Measurements from ENCODE around the gene PTPRK. TPM values are rescaled to one million over a fixed set of nuclear protein-coding genes. Genes with fewer than 3 reads are reported as not detected.
A peak's percentile ranks its signal among the peaks of the same experiment; 100 is the strongest.

Gene PTPRK
- total and polyA plus RNA-seq, 2 of the 13 experiments (the other 11 are each of a cell fraction or from before 2014, with no cell fraction given): 43.6 to 98.3 TPM

DNA sequence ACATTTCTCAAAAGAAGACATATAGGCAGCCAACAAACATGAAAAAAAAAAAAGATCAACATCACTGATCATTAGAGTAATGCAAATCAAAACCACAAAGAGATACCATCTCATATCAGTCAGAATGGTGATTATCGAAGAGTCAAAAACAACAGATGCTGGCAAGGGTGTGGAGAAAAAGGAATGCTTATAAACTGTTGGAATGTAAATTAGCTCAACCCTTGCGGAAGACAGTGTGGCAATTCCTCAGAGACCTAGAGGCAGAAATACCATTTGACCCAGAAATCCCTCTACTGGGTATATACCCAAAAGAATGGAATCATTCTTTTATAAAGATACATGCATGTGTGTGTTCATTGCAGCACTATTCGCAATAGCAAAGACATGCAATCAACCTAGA, 315.8 kb downstream of the PTPRK start:
- Histone ChIP-seq H3K4me3 (replicated peaks in 1 of 3; ENCODE audit: insufficient read depth in 1 of 3, low read depth in 2 of 3, low read length in 3 of 3) (no peak overlapping the region), H4K20me1 (ENCODE audit: insufficient read depth, low read length) (peaks cover 4% of the 10 kb centered on the region; the same call in 1 of the 2 replicates), H3K27ac (ENCODE audit: extremely low read length, insufficient read depth, low read length) (no peak overlapping the region), H3K9ac (ENCODE audit: insufficient read depth, low read depth, low read length) (no peak overlapping the region), H3K36me3 (replicated peaks in 1 of 2; ENCODE audit: control insufficient read depth in 1 of 2, insufficient read depth in 2 of 2, low read length in 2 of 2) (no peaks in the 10 kb centered on the region; a peak in 1 of 5 replicates), H3K9me3 (ENCODE audit: low read length) (no peaks in the 10 kb centered on the region), H3K4me2 (ENCODE audit: low read depth, low read length) (no peak overlapping the region), H3K27me3 (ENCODE audit: control insufficient read depth in 1 of 2, insufficient read depth in 2 of 2, low read length in 2 of 2) (no peaks in the 10 kb centered on the region), H2AFZ (ENCODE audit: low read length) (no peak overlapping the region), H3K79me2 (ENCODE audit: insufficient read depth, low read length) (peaks cover 2% of the 10 kb centered on the region), H3K4me1 (ENCODE audit: insufficient read depth, low read length) (peaks cover 31% of the 10 kb centered on the region)
- no TSS peak for BruUV-seq (replicated peaks)
- POLR2A ChIA-PET: no interaction called here
- in situ Hi-C loops (cut with HindIII; ENCODE audit: extremely low pct_ligation_motif_present, low pct_unique_long_range_greater_than_20kb) (no loop called here), intact Hi-C loops (cut with micrococcal nuclease; ENCODE audit: unreplicated experiment) (no loop called here)
- no peak for TF ChIP-seq PAWR (CRISPR knock-in tag; IDR thresholded peaks at IDR 0.05; ENCODE audit: borderline replicate concordance)
- no peak for TF ChIP-seq ZNF652 (CRISPR knock-in tag; IDR thresholded peaks at IDR 0.05; ENCODE audit: borderline replicate concordance, low read depth)
- TF ChIP-seq ZGPAT (CRISPR knock-in tag; IDR thresholded peaks at IDR 0.05): no peak
- TF ChIP-seq ZNF543 (CRISPR knock-in tag; IDR thresholded peaks at IDR 0.05): no peak
- no peak for TF ChIP-seq ZNF816 (CRISPR knock-in tag; IDR thresholded peaks at IDR 0.05; ENCODE audit: borderline replicate concordance)
- TF ChIP-seq SOX5 (CRISPR knock-in tag; IDR thresholded peaks at IDR 0.05; ENCODE audit: borderline replicate concordance): no peak
- TF ChIP-seq EED (CRISPR knock-in tag; IDR thresholded peaks at IDR 0.05): no peak
- CTCF ChIA-PET (ENCODE audit: low intra/inter-chr PET ratio, low total read pairs): no interaction called here
- 96% methylated on average over 3 of the region's 3 CpGs for WGBS (ENCODE audit: low lambda C conversion rate)
- ATAC-seq: no peak
- DNase-seq (ENCODE audit: low spot score): no peak
- no peak for FAIRE-seq

DNA sequence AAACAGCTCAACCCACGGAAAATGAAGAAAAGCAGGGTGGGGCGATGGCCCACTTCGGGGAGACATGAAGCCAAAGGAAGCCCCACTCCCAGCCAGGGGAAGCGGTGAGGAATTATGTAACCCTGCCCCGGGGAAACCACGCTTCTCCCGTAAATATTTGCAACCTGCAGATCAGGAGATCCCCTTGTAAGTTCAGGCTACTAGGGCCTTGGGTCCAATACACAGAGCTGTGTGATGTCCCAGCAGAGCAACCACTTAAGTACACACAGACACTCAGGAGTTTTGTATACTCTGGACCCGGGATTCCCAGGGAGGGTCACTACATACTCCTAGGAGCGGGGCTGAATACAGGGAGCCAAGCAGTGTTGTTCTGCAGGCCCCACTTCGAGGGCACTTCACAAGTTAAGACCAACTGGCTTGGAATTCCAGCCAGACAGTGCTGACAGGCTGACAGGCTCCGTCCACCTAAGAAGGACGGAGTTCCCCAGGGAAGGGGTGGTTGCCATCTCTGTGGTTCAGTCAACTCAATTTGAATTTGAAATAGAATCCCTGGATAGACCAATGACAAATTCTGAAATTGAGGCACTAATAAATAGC, 318.1 kb downstream of the PTPRK start:
- Histone ChIP-seq H3K4me3 (replicated peaks in 1 of 3; ENCODE audit: insufficient read depth in 1 of 3, low read depth in 2 of 3, low read length in 3 of 3) (no peak overlapping the region), H3K9ac (ENCODE audit: insufficient read depth, low read depth, low read length) (no peak overlapping the region), H2AFZ (ENCODE audit: low read length) (no peak overlapping the region), H4K20me1 (ENCODE audit: insufficient read depth, low read length) (peaks cover 4% of the 10 kb centered on the region; the same call in 1 of the 2 replicates), H3K27me3 (ENCODE audit: control insufficient read depth in 1 of 2, insufficient read depth in 2 of 2, low read length in 2 of 2) (no peaks in the 10 kb centered on the region), H3K9me3 (ENCODE audit: low read length) (no peaks in the 10 kb centered on the region), H3K4me1 (ENCODE audit: insufficient read depth, low read length) (peaks cover 9% of the 10 kb centered on the region), H3K27ac (ENCODE audit: extremely low read length, insufficient read depth, low read length) (no peak overlapping the region), H3K36me3 (replicated peaks in 1 of 2; ENCODE audit: control insufficient read depth in 1 of 2, insufficient read depth in 2 of 2, low read length in 2 of 2) (no peaks in the 10 kb centered on the region; a peak in 2 of 5 replicates), H3K4me2 (ENCODE audit: low read depth, low read length) (no peak overlapping the region), H3K79me2 (ENCODE audit: insufficient read depth, low read length) (no peaks in the 10 kb centered on the region)
- TF ChIP-seq SALL1 (CRISPR knock-in tag; IDR thresholded peaks at IDR 0.05) (peak; percentile 58), HOMEZ (CRISPR knock-in tag; IDR thresholded peaks at IDR 0.05; ENCODE audit: low read depth) (peak; percentile 76; the same call in 1 of the 2 replicates), CBX5 (CRISPR knock-in tag; IDR thresholded peaks at IDR 0.05; ENCODE audit: borderline replicate concordance) (no peak), ZNF512 (CRISPR knock-in tag; IDR thresholded peaks at IDR 0.05) (no peak), HNF4A (CRISPR knock-in tag; IDR thresholded peaks at IDR 0.05) (0 out of 2 replicates have a peak, but pooled peaks have one; percentile 11), POGZ (CRISPR knock-in tag; IDR thresholded peaks at IDR 0.05) (peak; percentile 93), ZMYM4 (CRISPR knock-in tag; IDR thresholded peaks at IDR 0.05) (peak; percentile 91)
- BruUV-seq (replicated peaks): no TSS peak
- ATAC-seq (peak; percentile 83), DNase-seq (ENCODE audit: low spot score) (peak; percentile 26), FAIRE-seq (no peak)
- ChIA-PET CTCF (ENCODE audit: low intra/inter-chr PET ratio, low total read pairs) (no interaction called here), POLR2A (no interaction called here)
- WGBS (ENCODE audit: low lambda C conversion rate): 83% methylated on average over 12 of the region's 12 CpGs
- intact Hi-C loops (cut with micrococcal nuclease; ENCODE audit: unreplicated experiment) (no loop called here), in situ Hi-C loops (cut with HindIII; ENCODE audit: extremely low pct_ligation_motif_present, low pct_unique_long_range_greater_than_20kb) (no loop called here)

All from HepG2 (cell line).